SHP77 treated with DMSO at 0.1 percent for 48 hours (cell line): ENCODE results near the gene SELENOV.
A peak's percentile ranks its signal among the peaks of the same experiment; 100 is the strongest.

Experiments used
- DNase-seq: peaks from one replicate; lab custom pipeline; 2025; lab: John Stamatoyannopoulos, UW

Gene SELENOV

GRCh38 chr19:39520541-39521484, 5.9 kb downstream of the SELENOV start:
- DNase-seq, result no peak

GRCh38 chr19:39524495-39524894, 9.6 kb downstream of the SELENOV start:
- DNase-seq, result no peak

GRCh38 chr19:39525205-39525604, 10.3 kb downstream of the SELENOV start:
- DNase-seq, result no peak

- no peak for DNase-seq
These were observed 16.9 kb downstream of the SELENOV start for GRCh38 chr19:39531834-39532232.

GRCh38 chr19:39532233-39533002, 17.5 kb downstream of the SELENOV start, which contains the start of gene EID2B:
EID2B (minus strand) TSS chr19:39532852; CDS start chr19:39532802, 50 bp downstream.
- peak; percentile 98 for DNase-seq

GRCh38 chr19:39533003-39533512, 18.1 kb downstream of the SELENOV start:
- no peak for DNase-seq

GRCh38 chr19:39533791-39534190, 18.9 kb downstream of the SELENOV start:
- no peak for DNase-seq

GRCh38 chr19:39539165-39539517, 24.2 kb downstream of the SELENOV start:
- DNase-seq, result peak; percentile 31

GRCh38 chr19:39539518-39540332, 24.8 kb downstream of the SELENOV start, which contains the start of gene EID2:
EID2 (minus strand) TSS chr19:39540161; CDS start chr19:39540079, 82 bp downstream.
- DNase-seq, result peak; percentile 97

- DNase-seq, result peak; percentile 64
These were observed 25.4 kb downstream of the SELENOV start for GRCh38 chr19:39540333-39540673.

- DNase-seq, result no peak
These were observed 27.3 kb downstream of the SELENOV start for GRCh38 chr19:39542206-39542605.

- DNase-seq, result no peak
These were observed 28.5 kb downstream of the SELENOV start for GRCh38 chr19:39543477-39543857.

GRCh38 chr19:39544226-39544903, 29.4 kb downstream of the SELENOV start:
- DNase-seq, result no peak

GRCh38 chr19:39544911-39545310, 30.0 kb downstream of the SELENOV start:
- no peak for DNase-seq

- no peak for DNase-seq
These were observed 31.7 kb downstream of the SELENOV start for GRCh38 chr19:39546599-39546998.

GRCh38 chr19:39550197-39550596, 35.3 kb downstream of the SELENOV start:
- DNase-seq, result no peak

- no peak for DNase-seq
These were observed 38.2 kb downstream of the SELENOV start for GRCh38 chr19:39553082-39553652.

GRCh38 chr19:39554701-39555311, 39.9 kb downstream of the SELENOV start:
- no peak for DNase-seq

GRCh38 chr19:39555883-39556282, 40.9 kb downstream of the SELENOV start:
- DNase-seq, result no peak

- DNase-seq, result peak; percentile 54
These were observed 43.1 kb downstream of the SELENOV start for GRCh38 chr19:39557811-39558623.
